ENCODE measurements around the gene MFN2.
A peak's percentile ranks its signal among the peaks of the same experiment; 100 is the strongest.

DNA sequence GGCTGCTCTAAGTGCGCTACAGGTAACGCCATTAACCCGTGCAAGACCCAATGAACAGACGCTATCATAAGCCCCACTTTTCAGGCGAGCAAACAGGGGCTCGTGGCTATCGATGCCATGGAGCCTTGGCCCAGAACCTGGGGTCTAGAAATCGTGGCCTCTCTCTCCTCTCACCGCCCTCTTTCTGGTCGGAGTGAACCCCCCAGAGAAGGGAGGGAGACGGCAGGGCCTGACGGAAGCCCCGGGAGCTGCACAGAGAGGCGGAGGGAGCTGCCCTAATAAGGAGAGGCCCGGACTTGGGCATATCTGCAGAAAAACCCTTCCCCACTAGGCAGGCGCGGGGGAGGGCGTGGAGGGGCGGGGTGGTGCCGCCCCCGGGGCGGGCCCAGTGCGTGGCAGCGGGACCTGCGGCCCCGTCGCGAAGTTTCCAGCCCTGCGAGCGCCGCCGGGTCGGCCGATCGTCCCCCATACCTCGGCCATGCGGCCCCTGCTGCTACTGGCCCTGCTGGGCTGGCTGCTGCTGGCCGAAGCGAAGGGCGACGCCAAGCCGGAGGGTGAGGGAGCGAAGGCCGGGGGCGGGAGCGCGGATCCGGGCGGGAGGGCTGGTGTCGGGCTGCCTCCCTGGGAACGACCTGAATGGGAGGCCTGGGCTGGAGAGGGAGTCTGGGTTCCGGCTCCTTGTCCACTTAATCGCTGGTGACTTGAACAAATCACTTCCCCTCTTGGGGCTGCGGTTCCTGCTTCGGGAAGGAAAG, 45.8 kb upstream of the MFN2 start, which contains the start of gene PLOD1:
- TF ChIP-seq POLR2A (IDR thresholded peaks at IDR 0.05), result peak in 1 of 2 donors; percentile 87
- TF ChIP-seq, protein P1, sequence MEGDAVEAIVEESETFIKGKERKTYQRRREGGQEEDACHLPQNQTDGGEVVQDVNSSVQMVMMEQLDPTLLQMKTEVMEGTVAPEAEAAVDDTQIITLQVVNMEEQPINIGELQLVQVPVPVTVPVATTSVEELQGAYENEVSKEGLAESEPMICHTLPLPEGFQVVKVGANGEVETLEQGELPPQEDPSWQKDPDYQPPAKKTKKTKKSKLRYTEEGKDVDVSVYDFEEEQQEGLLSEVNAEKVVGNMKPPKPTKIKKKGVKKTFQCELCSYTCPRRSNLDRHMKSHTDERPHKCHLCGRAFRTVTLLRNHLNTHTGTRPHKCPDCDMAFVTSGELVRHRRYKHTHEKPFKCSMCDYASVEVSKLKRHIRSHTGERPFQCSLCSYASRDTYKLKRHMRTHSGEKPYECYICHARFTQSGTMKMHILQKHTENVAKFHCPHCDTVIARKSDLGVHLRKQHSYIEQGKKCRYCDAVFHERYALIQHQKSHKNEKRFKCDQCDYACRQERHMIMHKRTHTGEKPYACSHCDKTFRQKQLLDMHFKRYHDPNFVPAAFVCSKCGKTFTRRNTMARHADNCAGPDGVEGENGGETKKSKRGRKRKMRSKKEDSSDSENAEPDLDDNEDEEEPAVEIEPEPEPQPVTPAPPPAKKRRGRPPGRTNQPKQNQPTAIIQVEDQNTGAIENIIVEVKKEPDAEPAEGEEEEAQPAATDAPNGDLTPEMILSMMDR (IDR thresholded peaks at IDR 0.05), result no peak
